Right lobe of liver (tissue), 6 donors: ENCODE data around the gene SOX30. TPM values are rescaled to one million over a fixed set of nuclear protein-coding genes. Genes with fewer than 3 reads are reported as not detected.

ENCODE experiments used
- ATAC-seq, 4 donors: fragments of 200-7000 bp; cut with Tn5 transposase; one replicate each; pipeline ENCODE4 v1.9.1; 2020; ENCODE audit warnings: mild to moderate bottlenecking in 4 of 4, moderate library complexity in 4 of 4
- DNase-seq, 3 donors: peaks; one replicate each; pipeline ENCODE4 v3.0.0-alpha.2; 2020
- H3K27ac ChIP-seq, 3 donors: fragments of 200-600 bp; one replicate each; pipeline ENCODE4 v1.8.0; 2022
- H3K27me3 ChIP-seq, 2 donors: fragments of 200-600 bp; one replicate each; pipeline ENCODE4 v1.8.0; 2022
- H3K36me3 ChIP-seq, 4 donors: fragments of 200-600 bp; sonication (generic) in 1 of 4; one replicate each; pipeline versions ENCODE4 v1.5.1 to v1.8.0; 2017 to 2022; ENCODE audit warnings: control low read depth in 1 of 4
- H3K4me1 ChIP-seq, 4 donors: fragments of 200-600 bp; sonication (generic) in 1 of 4; one replicate each; pipeline versions ENCODE4 v1.5.1 to v1.8.0; 2017 to 2022; ENCODE audit warnings: control low read depth in 1 of 4
- H3K4me3 ChIP-seq, 3 donors: fragments of 200-600 bp; one replicate each; pipeline ENCODE4 v1.8.0; 2022
- H3K9me3 ChIP-seq, 4 donors: fragments of 200-600 bp; sonication (generic) in 1 of 4; one replicate each; pipeline versions ENCODE4 v1.5.1 to v1.8.0; 2017 to 2022; ENCODE audit warnings: control low read depth in 1 of 4
- POLR2A ChIP-seq: fragments of 450-650 bp; IDR thresholded peaks from one replicate; pipeline ENCODE4 v1.6.1; 2017; ENCODE audit warnings: antibody characterized with exemption, mild to moderate bottlenecking
- WGBS: methylation state at CpG from one replicate; pipeline ENCODE4 v1.1.6; 2018; ENCODE audit warnings: low coverage, low lambda C conversion rate; ENCODE audit not compliant: insufficient coverage; ENCODE audit errors: missing lambda C conversion rate; 5-methylcytosine and 5-hydroxymethylcytosine counted together
- intact Hi-C, 2 donors: fragments of 100-400 bp; cut with DNase I; formaldehyde crosslinking; loops; one replicate each; pipeline versions ENCODE4 v1.11.2 to v1.14.1; 2022
- total RNA-seq, 6 experiments: library from RNA; depleted of rRNA in 2 of 6; stranded (reverse); fragments of >200 nt in 2 of 6; fragmentation: NEBNext Ultra II Directional in 3 of 6; extraction: Animal tissue kit (Norgen Biotek cat#: 25700) in 3 of 6; gene quantifications; one replicate each; pipeline versions ENCODE4 v1.1.0 to v1.2.4, GENCODE V29; 2016 to 2023
- TF ChIP-seq, protein P1 (sequence below), 4 donors: fragments of 200-600 bp in 3 of 4; fragments of 450-650 bp in 1 of 4; IDR thresholded peaks; one replicate each; pipeline versions ENCODE4 v1.5.1 to v1.8.0; 2016 to 2022; ENCODE audit warnings: antibody characterized with exemption in 4 of 4, mild to moderate bottlenecking in 2 of 4
- donor health status: DM: no; HTN: yes; CAD: no.
- donor health status: DM: no; HTN: no; CAD: no.
- donor health status: DM: no; HTN: no; CAD: no.
- donor health status: DM: no; HTN: yes; CAD: no.
- donor health status: DM: no; HTN: yes; CAD: no.

Gene SOX30
- total RNA-seq, 6 experiments from 2014 or later: 0.07 to 0.12 TPM; not detected in 4

DNA sequence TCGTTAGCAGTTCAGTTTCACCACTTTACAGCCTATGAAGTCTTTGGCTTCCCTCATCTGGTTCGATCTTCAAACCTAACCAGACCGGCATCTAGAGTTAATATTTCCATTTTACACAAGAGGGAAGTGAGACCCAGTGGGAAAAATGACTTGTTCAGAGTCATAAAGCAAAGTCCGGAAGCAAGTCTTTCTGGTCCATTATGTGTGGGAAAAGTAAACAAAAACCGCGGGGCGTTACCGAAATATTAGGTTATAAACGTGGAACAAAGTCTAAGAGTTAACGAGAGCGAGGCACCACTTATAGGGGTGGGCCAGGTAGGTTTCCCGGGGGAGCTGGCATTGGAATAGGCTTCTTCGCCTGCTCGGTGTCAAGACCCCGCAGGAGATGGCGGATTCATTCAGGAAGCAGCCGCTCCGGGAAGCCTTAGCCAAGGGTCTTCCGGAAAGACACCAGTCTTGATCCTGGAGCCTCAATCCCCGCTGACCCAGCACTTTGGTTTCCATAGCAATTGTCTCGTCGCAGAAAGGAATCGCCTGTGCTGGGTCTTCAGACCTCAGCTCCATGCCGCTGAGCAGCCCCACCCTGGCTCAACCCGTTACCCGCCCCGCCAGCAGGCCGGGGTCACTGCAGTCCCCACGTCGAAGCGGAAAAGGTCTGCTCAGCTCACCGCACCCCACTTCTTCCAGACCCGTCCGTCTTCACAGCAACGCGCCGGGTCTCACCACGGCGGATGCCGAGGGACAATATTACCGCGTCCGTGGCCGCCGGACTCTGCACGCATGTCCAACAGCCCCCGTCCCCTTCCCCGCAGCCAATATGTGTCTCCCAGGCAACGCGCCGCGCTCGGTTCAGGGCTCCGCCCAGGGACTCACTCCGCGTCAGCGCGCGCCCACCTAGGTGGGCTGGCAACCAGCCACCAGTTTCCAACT lies 18.7 kb upstream of the SOX30 start, which contains the start of gene C5orf52:
Gene C5orf52, plus strand, starts transcription at position 872 of the 930 bp plus-strand sequence. CDS start 82 bp downstream, outside the sequence.
- peaks cover 0 to 16% (median 3%) of the 10 kb centered on the region in 4 donors for H3K4me1 ChIP-seq
- WGBS: 3% methylated on average over 19 of the region's 59 CpGs
- intact Hi-C loops: no loop called here
- ATAC-seq (peak; percentile 48 to 68 (median 53)), DNase-seq (peak; percentile 38 to 51 (median 43))
- H3K27ac ChIP-seq: no peak within 1 kb of the TSS
- no peaks in the 10 kb centered on the region for H3K9me3 ChIP-seq
- no peak for TF ChIP-seq POLR2A
- TF ChIP-seq, protein P1, sequence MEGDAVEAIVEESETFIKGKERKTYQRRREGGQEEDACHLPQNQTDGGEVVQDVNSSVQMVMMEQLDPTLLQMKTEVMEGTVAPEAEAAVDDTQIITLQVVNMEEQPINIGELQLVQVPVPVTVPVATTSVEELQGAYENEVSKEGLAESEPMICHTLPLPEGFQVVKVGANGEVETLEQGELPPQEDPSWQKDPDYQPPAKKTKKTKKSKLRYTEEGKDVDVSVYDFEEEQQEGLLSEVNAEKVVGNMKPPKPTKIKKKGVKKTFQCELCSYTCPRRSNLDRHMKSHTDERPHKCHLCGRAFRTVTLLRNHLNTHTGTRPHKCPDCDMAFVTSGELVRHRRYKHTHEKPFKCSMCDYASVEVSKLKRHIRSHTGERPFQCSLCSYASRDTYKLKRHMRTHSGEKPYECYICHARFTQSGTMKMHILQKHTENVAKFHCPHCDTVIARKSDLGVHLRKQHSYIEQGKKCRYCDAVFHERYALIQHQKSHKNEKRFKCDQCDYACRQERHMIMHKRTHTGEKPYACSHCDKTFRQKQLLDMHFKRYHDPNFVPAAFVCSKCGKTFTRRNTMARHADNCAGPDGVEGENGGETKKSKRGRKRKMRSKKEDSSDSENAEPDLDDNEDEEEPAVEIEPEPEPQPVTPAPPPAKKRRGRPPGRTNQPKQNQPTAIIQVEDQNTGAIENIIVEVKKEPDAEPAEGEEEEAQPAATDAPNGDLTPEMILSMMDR (IDR thresholded peaks at IDR 0.05): no peak
- no peaks in the 10 kb centered on the region for H3K27me3 ChIP-seq
- no peaks in the 10 kb centered on the region for H3K36me3 ChIP-seq
- H3K4me3 ChIP-seq: peak within 1 kb of the TSS; percentile 45 to 54 (median 45)

DNA sequence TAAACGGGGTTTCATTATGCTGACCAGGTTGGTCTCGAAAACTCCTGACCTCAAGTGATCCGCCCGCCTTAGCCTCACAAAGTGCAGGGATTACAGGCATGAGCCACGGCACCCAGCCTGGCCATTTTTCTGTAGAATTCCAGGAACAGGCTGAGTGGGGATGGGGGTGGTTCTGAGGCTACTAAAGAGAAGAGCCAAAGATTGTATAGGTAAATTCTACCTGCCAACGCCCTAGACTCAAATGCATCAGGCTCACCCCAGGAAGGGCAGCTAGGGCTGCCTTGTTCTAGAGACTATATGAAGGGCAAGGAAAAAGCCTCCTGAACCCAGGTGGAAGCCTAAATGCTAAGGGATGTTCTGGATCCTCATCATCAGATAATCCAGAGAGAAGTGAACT lies 17.5 kb upstream of the SOX30 start:
- Histone ChIP-seq H3K36me3 (no peaks in the 10 kb centered on the region), H3K4me1 (peaks cover 0 to 16% (median 3%) of the 10 kb centered on the region in 4 donors), H3K9me3 (no peaks in the 10 kb centered on the region), H3K27ac (no peak overlapping the region), H3K27me3 (no peaks in the 10 kb centered on the region), H3K4me3 (no peak overlapping the region)
- ATAC-seq: no peak
- peak in 1 of 3 donors; percentile 9 for DNase-seq
- 82% methylated on average over 6 of the region's 6 CpGs for WGBS
- intact Hi-C loops: no loop called here
- TF ChIP-seq, protein P1 (IDR thresholded peaks at IDR 0.05): no peak
- TF ChIP-seq POLR2A: no peak

- ATAC-seq (no peak), DNase-seq (no peak)
- no peak for TF ChIP-seq POLR2A
- TF ChIP-seq, protein P1 (IDR thresholded peaks at IDR 0.05): no peak
- H3K9me3 ChIP-seq: no peaks in the 10 kb centered on the region
- intact Hi-C loops: no loop called here
- H3K27ac ChIP-seq: no peak overlapping the region
- H3K4me3 ChIP-seq: no peak overlapping the region
- WGBS: 50% methylated on average over 1 of the region's 1 CpG
- H3K4me1 ChIP-seq: peaks cover 0 to 16% (median 3%) of the 10 kb centered on the region in 4 donors
- H3K36me3 ChIP-seq: no peaks in the 10 kb centered on the region
- no peaks in the 10 kb centered on the region for H3K27me3 ChIP-seq
These were observed 16.1 kb upstream of the SOX30 start for GRCh38 chr5:157668356-157668755.

GRCh38 chr5:157665467-157666070 lies 13.3 kb upstream of the SOX30 start:
- Histone ChIP-seq H3K27me3 (no peaks in the 10 kb centered on the region), H3K9me3 (no peaks in the 10 kb centered on the region), H3K36me3 (no peaks in the 10 kb centered on the region), H3K4me3 (no peak overlapping the region), H3K4me1 (peaks cover 0 to 4% (median 0%) of the 10 kb centered on the region in 4 donors), H3K27ac (no peak overlapping the region)
- no peak for TF ChIP-seq POLR2A
- TF ChIP-seq, protein P1 (IDR thresholded peaks at IDR 0.05): no peak
- WGBS: 78% methylated on average over 2 of the region's 2 CpGs
- ATAC-seq: peak in 1 of 4 donors; percentile 29
- intact Hi-C loops: no loop called here
- no peak for DNase-seq
